HCT116 (cell line): ENCODE data around the gene RNF217. TPM values are rescaled to one million over a fixed set of nuclear protein-coding genes. Genes with fewer than 3 reads are reported as not detected.

Experiments
- ATAC-seq: fragments of 200-7000 bp; cut with Tn5 transposase; 2 replicates; pipeline ENCODE4 v1.9.1; 2020; ENCODE audit warnings: mild to moderate bottlenecking, moderate library complexity
- BruUV-seq: library from RNA; stranded (reverse); fragments of 400-500 nt; replicated peaks from 2 replicates; lab custom pipeline; 2021; lab: Mats Ljungman, UMichigan
- CTCF ChIA-PET: fragments of 300-600 bp; sonication (Branson Sonifier 250); formaldehyde crosslinking; loops from one replicate; lab custom pipeline; 2021; ENCODE audit warnings: antibody characterized with exemption; lab: Charles Lee
- POLR2A ChIA-PET: fragments of 300-600, 350-600 bp; sonication (Branson Sonifier 250); formaldehyde crosslinking; loops from one replicate; lab custom pipeline; 2021; ENCODE audit warnings: antibody characterized with exemption; lab: Charles Lee
- RAD21 ChIA-PET, 2 experiments: fragments of 300-600 bp; sonication (Branson Sonifier 250); formaldehyde crosslinking; loops; one replicate each; lab custom pipeline; 2023; ENCODE audit warnings: low total read pairs in 2 of 2; ENCODE audit not compliant: uncharacterized antibody in 2 of 2, unreplicated experiment in 2 of 2, low non-redundant PET in 1 of 2; lab: Charles Lee
- DNase-seq: peaks from one replicate; pipeline ENCODE4 v3.0.0-alpha.2; 2010; ENCODE audit warnings: low read depth, low spot score
- H2AFZ ChIP-seq: fragments of 200-600 bp; shearing (Covaris generic), sonication (generic); 2 replicates; pipeline ENCODE4 v1.6.1; 2017; ENCODE audit warnings: low read depth, mixed run types, mixed read lengths, antibody characterized with exemption, low read length; ENCODE audit not compliant: poor library complexity, severe bottlenecking
- H3K27ac ChIP-seq: 2 replicates; pipeline ENCODE4 v1.5.1; 2012; ENCODE audit warnings: low read depth, low read length
- H3K27me3 ChIP-seq: fragments of 200-600 bp; sonication (generic); 2 replicates; pipeline ENCODE4 v1.6.1; 2016; ENCODE audit warnings: mixed run types, low read length, mixed read lengths; ENCODE audit not compliant: insufficient read depth
- H3K36me3 ChIP-seq, 2 experiments: fragments of 200-500 bp in 1 of 2; fragments of 200-600 bp in 1 of 2; sonication (Bioruptor generic) in 1 of 2; sonication (generic) in 1 of 2; 2 replicates each; pipeline versions ENCODE4 v1.5.1 to v1.6.1; 2014 to 2016; ENCODE audit warnings: low read length in 2 of 2, inconsistent platforms in 1 of 2, mixed read lengths in 1 of 2, mixed run types in 1 of 2; ENCODE audit not compliant: insufficient read depth in 2 of 2, control insufficient read depth in 1 of 2
- H3K4me1 ChIP-seq, 2 experiments: fragments of 200-600 bp in 1 of 2; sonication (generic) in 1 of 2; 2 replicates each; pipeline versions ENCODE4 v1.5.1 to v1.6.1; 2012 to 2017; ENCODE audit warnings: low read length in 2 of 2, inconsistent platforms in 1 of 2, mild to moderate bottlenecking in 1 of 2, mixed read lengths in 1 of 2, mixed run types in 1 of 2, moderate library complexity in 1 of 2; ENCODE audit not compliant: insufficient read depth in 2 of 2, control insufficient read depth in 1 of 2
- H3K4me2 ChIP-seq: fragments of 200-600 bp; sonication (generic); 2 replicates; pipeline ENCODE4 v1.6.1; 2017; ENCODE audit warnings: mixed run types, low read length, mixed read lengths
- H3K4me3 ChIP-seq, 2 experiments: fragments of 200-600 bp in 1 of 2; sonication (generic) in 1 of 2; replicated peaks in 1 of 2; 2 replicates each; pipeline ENCODE4 v1.5.1; 2011 to 2016; ENCODE audit warnings: low read length in 2 of 2, control low read depth in 1 of 2, low read depth in 1 of 2, mild to moderate bottlenecking in 1 of 2, mixed read lengths in 1 of 2, mixed run types in 1 of 2
- H3K79me2 ChIP-seq: fragments of 200-600 bp; sonication (generic); 2 replicates; pipeline ENCODE4 v1.6.1; 2017; ENCODE audit warnings: mild to moderate bottlenecking, mixed run types, low read length, moderate library complexity, mixed read lengths; ENCODE audit not compliant: insufficient read depth
- H3K9ac ChIP-seq: fragments of 200-600 bp; sonication (generic); 2 replicates; pipeline ENCODE4 v1.6.1; 2016; ENCODE audit warnings: low read length, mixed read lengths
- H3K9me2 ChIP-seq: fragments of 200-600 bp; sonication (generic), shearing (Covaris generic); 2 replicates; pipeline ENCODE4 v1.6.1; 2017; ENCODE audit warnings: mixed run types, mild to moderate bottlenecking, moderate library complexity; ENCODE audit not compliant: insufficient read depth
- H3K9me3 ChIP-seq, 2 experiments: fragments of 200-500 bp in 1 of 2; fragments of 200-600 bp in 1 of 2; sonication (Bioruptor generic) in 1 of 2; sonication (generic) in 1 of 2; 2 replicates each; pipeline ENCODE4 v1.6.1; 2014 to 2017; ENCODE audit warnings: low read length in 2 of 2, mixed read lengths in 2 of 2, inconsistent platforms in 1 of 2, low read depth in 1 of 2, mild to moderate bottlenecking in 1 of 2, mixed run types in 1 of 2, moderate library complexity in 1 of 2; ENCODE audit not compliant: control insufficient read depth in 1 of 2, insufficient read depth in 1 of 2
- H4K20me1 ChIP-seq: fragments of 200-600 bp; sonication (generic), shearing (Covaris generic); 2 replicates; pipeline ENCODE4 v1.6.1; 2017; ENCODE audit warnings: mixed run types, mild to moderate bottlenecking, moderate library complexity; ENCODE audit not compliant: insufficient read depth
- CBX3 ChIP-seq: IDR thresholded peaks from 2 replicates; pipeline ENCODE4 v1.6.1; 2012; ENCODE audit warnings: low read depth
- CEBPB ChIP-seq: IDR thresholded peaks from 2 replicates; pipeline ENCODE4 v1.6.1; 2012; ENCODE audit warnings: low read depth
- CTCF ChIP-seq, 3 experiments: fragments of 200-600 bp in 1 of 3; sonication (generic) in 1 of 3; IDR thresholded peaks in 2 of 3; conservative IDR thresholded peaks in 1 of 3; 2 replicates each; pipeline ENCODE4 v1.5.1; 2012 to 2017; ENCODE audit warnings: low read depth in 2 of 3, low read length in 2 of 3, antibody characterized with exemption in 1 of 3, borderline replicate concordance in 1 of 3, control low read depth in 1 of 3, mild to moderate bottlenecking in 1 of 3, mixed read lengths in 1 of 3, mixed run types in 1 of 3, moderate library complexity in 1 of 3; ENCODE audit not compliant: insufficient read depth in 1 of 3
- ELF1 ChIP-seq: IDR thresholded peaks from 2 replicates; pipeline ENCODE4 v1.6.1; 2012; ENCODE audit warnings: low read depth, borderline replicate concordance
- EZH2phosphoT487 ChIP-seq: fragments of 200-600 bp; IDR thresholded peaks from 2 replicates; pipeline ENCODE4 v1.6.1; 2018; ENCODE audit warnings: antibody characterized with exemption, borderline replicate concordance
- POLR2A ChIP-seq: IDR thresholded peaks from 2 replicates; pipeline ENCODE4 v1.7.0; 2011; ENCODE audit warnings: borderline replicate concordance; ENCODE audit not compliant: insufficient read depth, insufficient read length; ENCODE audit errors: extremely low read depth
- POLR2AphosphoS5 ChIP-seq: IDR thresholded peaks from 2 replicates; pipeline ENCODE4 v1.6.1; 2011; ENCODE audit warnings: mild to moderate bottlenecking, low read depth, low read length, moderate library complexity
- REST ChIP-seq: IDR thresholded peaks from 2 replicates; pipeline ENCODE4 v1.6.1; 2012; ENCODE audit warnings: low read depth
- SP1 ChIP-seq: IDR thresholded peaks from 2 replicates; pipeline ENCODE4 v1.6.1; 2012; ENCODE audit warnings: low read depth
- SRF ChIP-seq: IDR thresholded peaks from 2 replicates; pipeline ENCODE4 v1.6.1; 2012; ENCODE audit warnings: low read depth
- TCF7L2 ChIP-seq: IDR thresholded peaks from 2 replicates; pipeline ENCODE4 v1.7.0; 2011; ENCODE audit warnings: borderline replicate concordance, inconsistent platforms; ENCODE audit not compliant: insufficient read depth, insufficient read length; ENCODE audit errors: extremely low read depth
- YY1 ChIP-seq: IDR thresholded peaks from 2 replicates; pipeline ENCODE4 v1.6.1; 2011; ENCODE audit warnings: low read length, low read depth, moderate library complexity, mild to moderate bottlenecking; ENCODE audit not compliant: insufficient replicate concordance; ENCODE audit errors: extremely low read depth
- ZBTB33 ChIP-seq: IDR thresholded peaks from 2 replicates; pipeline ENCODE4 v1.6.1; 2011; ENCODE audit warnings: mild to moderate bottlenecking, low read length, moderate library complexity; ENCODE audit not compliant: insufficient replicate concordance; ENCODE audit errors: extremely low read depth
- ZFX ChIP-seq: fragments of 450-650 bp; IDR thresholded peaks from 2 replicates; pipeline ENCODE4 v1.6.1; 2017
- ZNF274 ChIP-seq: fragments of 200-500 bp; sonication (Bioruptor generic); IDR thresholded peaks from 2 replicates; pipeline ENCODE4 v1.6.1; 2014; ENCODE audit warnings: mild to moderate bottlenecking, low read depth, low read length, inconsistent platforms
- intact Hi-C: fragments of 100-400 bp; cut with micrococcal nuclease; formaldehyde crosslinking; loops from 2 replicates; pipeline ENCODE4 v1.10.0; 2022
- total RNA-seq: library from RNA; stranded (reverse); gene quantifications from one replicate; pipeline ENCODE4 v1.2.1, GENCODE V29; 2021; ENCODE audit not compliant: unreplicated experiment

RNF217 gene
- total RNA-seq, 1 experiment from 2014 or later: 20.4 TPM

GRCh38 chr6:124961777-124962638 is at the start of gene RNF217 (continued):
- TF ChIP-seq TCF7L2: peak; percentile 25
- TF ChIP-seq EZH2phosphoT487: no peak
- peak; percentile 46 for TF ChIP-seq CBX3
- no peak for TF ChIP-seq ELF1
- peak; percentile 55 for TF ChIP-seq POLR2A
- peak; percentile 7 for TF ChIP-seq YY1
- TF ChIP-seq ZNF274: no peak
- TF ChIP-seq POLR2AphosphoS5: peak; percentile 78
- no peak for TF ChIP-seq SRF
- TF ChIP-seq CEBPB: no peak
- TF ChIP-seq SP1: no peak

- BruUV-seq: no TSS peak
- H3K79me2 ChIP-seq: no peaks in the 10 kb centered on the region
- H4K20me1 ChIP-seq: no peaks in the 10 kb centered on the region
- ATAC-seq (no peak), DNase-seq (no peak)
- no peak overlapping the region for H3K9ac ChIP-seq
- no peak overlapping the region for H3K4me2 ChIP-seq
- no peaks in the 10 kb centered on the region for H3K27me3 ChIP-seq
- no peaks in the 10 kb centered on the region for H3K36me3 ChIP-seq
- RAD21 ChIA-PET: no interaction called here
- intact Hi-C loops: no loop called here
- H3K27ac ChIP-seq: no peak overlapping the region
- POLR2A ChIA-PET: no interaction called here
- no peaks in the 10 kb centered on the region; the same call in 1 of the 2 replicates for H3K9me2 ChIP-seq
- H3K9me3 ChIP-seq: no peaks in the 10 kb centered on the region
- TF ChIP-seq CTCF (IDR thresholded peaks at IDR 0.05 in 2 of 3, conservative IDR thresholded peaks at IDR 0.05 in 1 of 3; ENCODE audit: borderline replicate concordance in 1 of 3, insufficient read depth in 1 of 3, low read depth in 2 of 3, low read length in 2 of 3) (no peak), ZBTB33 (no peak), ZFX (no peak), REST (no peak)
- TF ChIP-seq, all 23 proteins: peak for 0
- Histone ChIP-seq H2AFZ (no peak overlapping the region), H3K4me1 (no peaks in the 10 kb centered on the region), H3K4me3 (no peak overlapping the region)
- CTCF ChIA-PET: no interaction called here
Observed at GRCh38 chr6:124913056-124913455, 49.2 kb upstream of the RNF217 start.
